ENCODE measurements around the gene MICALL2.
A peak's percentile ranks its signal among the peaks of the same experiment; 100 is the strongest.

The MICALL2 gene

DNA sequence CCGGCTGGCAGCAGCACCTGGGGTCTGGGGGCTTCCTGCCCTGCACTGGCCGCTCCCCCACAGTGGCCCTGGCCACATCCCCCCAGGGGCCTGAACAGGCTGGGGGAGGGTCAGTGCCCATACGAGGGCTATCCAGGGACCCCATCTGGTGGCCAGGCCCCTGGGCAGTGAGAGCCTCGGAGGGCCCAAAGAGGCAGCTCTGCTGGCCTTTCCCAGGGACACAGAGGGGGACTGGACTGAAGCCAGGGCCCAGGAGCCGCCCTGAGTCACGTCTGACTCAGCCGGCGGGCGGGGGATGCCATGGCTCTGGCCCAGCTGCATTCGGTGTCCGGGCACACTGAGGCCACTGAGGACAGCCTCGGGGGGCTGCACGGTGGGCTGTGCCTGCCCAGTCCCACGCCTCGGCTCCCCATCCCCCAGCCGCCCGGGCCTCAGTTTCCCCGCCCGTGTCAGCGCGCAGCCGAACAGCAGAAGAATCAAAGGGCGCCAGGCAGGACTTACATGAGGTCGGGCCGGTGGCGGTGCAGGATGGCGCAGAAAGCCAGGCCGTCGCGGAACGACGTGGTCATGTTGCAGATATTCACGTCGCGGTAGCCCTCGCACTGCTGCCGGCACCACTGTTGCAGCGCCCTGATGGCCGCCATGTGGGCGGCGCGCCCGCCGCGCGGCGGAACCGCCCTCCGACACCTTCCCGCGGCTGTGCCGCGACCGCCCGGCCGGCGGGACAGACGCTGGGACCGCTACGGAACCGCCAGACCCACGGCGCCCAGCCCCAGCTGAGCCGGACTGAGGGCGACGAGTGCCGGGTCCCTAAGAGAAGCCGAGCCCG, at the start of gene MICALL2:
MICALL2 (minus strand) TSS at position 788 of the 829 bp plus-strand sequence; CDS start at position 644, 144 bp downstream.
- DNase-seq = peak in 15 of 56 donors; percentile 22 to 91 (median 50)

- no peak for DNase-seq
Measured at GRCh38 chr7:1508277-1508758, 49.0 kb upstream of the MICALL2 start.

GRCh38 chr7:1505731-1506550, 46.7 kb upstream of the MICALL2 start:
- DNase-seq = no peak

DNA sequence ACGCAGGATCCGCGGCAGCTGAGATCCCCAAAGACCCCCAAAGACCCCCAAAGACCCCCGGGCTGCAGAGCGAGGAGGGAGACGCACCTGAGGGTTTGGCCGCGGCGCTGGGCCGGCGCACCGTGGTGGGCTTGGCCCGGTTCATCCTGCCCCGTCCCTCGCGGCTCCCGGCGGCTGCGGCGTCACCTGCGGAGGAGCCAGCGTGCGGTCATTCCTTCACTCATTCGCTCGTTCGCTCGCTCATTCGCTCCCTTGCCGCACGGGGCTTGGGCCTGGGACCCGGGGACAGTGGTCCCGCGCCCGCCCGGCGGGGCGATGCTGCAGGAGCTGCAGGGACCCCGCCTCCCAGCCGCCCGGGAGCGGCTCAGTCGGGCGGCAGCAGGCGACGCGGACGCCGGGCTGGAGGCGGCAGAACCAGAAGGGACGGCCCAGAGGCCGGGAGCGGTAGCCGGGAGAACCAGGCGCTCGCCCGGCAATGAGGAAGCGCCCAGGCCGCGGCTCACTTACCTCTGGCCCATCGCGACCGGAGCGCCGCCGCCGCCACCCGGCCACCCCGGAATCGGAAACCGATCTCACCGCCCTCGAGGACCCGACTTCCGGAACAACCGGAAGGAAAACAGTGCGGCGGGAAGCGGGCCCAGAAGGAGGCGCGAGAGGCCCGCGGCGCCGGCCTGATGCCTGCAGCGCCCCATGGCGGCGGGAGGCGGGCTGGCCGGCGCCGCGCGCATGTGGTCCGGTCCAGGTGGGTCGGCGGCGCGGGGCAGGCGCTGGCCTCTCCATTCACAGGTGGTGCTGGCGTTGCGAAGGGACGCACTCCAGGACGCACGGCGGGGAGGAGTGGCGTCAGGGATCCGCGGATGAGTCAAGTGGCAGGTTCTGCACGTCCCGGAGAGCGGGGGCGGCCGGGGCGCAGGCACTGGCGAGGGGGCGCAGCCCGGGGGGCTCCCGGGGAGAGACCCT, 44.8 kb upstream of the MICALL2 start, which contains the start of gene INTS1:
INTS1 (minus strand) TSS at position 574 of the 960 bp plus-strand sequence; CDS start at position 145, 429 bp downstream.
- DNase-seq = peak in 55 of 56 donors; percentile 25 to 95 (median 85)

- no peak for DNase-seq
Measured at GRCh38 chr7:1503390-1503789, 44.1 kb upstream of the MICALL2 start.

- no peak for DNase-seq
Measured at GRCh38 chr7:1502845-1503244, 43.6 kb upstream of the MICALL2 start.

DNA sequence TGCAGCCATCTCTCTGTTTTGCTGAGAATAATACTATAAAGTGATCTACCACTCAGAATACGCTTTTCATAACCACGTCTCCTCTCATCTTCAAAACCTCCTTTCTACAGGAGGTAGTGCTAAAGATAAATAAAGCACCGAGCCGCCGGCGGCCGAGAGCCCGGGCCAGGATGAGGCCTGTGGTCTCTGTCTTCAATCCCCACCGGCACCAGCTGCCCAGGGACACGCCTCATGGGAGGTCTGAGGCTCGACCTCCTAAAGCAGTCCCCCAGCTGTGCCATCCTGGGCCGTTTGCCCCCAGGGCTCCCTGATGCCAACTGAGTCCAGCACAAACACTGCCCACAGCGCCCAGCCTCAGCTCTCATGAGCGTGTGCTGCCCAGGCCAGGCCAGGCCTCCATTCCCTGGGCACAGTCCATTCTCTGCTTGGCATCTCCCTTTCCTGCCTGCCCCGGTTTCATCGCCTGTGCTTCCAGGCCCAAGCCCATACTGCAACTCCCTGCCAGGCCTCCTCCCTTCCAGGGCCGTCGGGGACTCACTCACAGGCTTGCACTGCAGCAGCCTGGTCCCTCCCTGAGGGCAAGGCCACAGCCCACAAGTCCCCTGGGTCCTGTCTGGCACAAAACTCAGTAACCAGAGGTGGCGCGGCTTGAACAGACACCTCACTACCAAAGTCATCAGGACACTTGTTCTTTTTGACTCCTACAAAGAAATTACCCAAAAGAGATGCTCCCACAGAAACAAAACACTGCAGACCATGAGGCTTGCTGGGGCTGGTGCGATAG, 42.4 kb upstream of the MICALL2 start:
- DNase-seq = no peak

- DNase-seq = no peak
Measured at GRCh38 chr7:1500064-1500807, 41.0 kb upstream of the MICALL2 start.

GRCh38 chr7:1499367-1500029, 40.2 kb upstream of the MICALL2 start:
- no peak for DNase-seq

GRCh38 chr7:1498370-1499305, 39.4 kb upstream of the MICALL2 start:
- no peak for DNase-seq

GRCh38 chr7:1497293-1497927, 38.1 kb upstream of the MICALL2 start:
- no peak for DNase-seq

- no peak for DNase-seq
Measured at GRCh38 chr7:1496531-1497292, 37.4 kb upstream of the MICALL2 start.

- no peak for DNase-seq
Measured at GRCh38 chr7:1495564-1496242, 36.4 kb upstream of the MICALL2 start.

- DNase-seq = no peak
Measured at GRCh38 chr7:1494866-1495563, 35.7 kb upstream of the MICALL2 start.

- DNase-seq = no peak
Measured at GRCh38 chr7:1494447-1494846, 35.2 kb upstream of the MICALL2 start.
